Gastrocnemius medialis (tissue), 4 donors: ENCODE measurements around the gene PBOV1. TPM values are rescaled to one million over a fixed set of nuclear protein-coding genes. Genes with fewer than 3 reads are reported as not detected.

Experiments
- ATAC-seq, 2 donors: fragments of 150-250 bp; one replicate each; pipeline ENCODE4 v1.9.1; 2016
- DNase-seq, 2 donors: peaks; one replicate each; pipeline ENCODE4 v3.0.0-alpha.2; 2019
- H3K27ac ChIP-seq, 4 donors: fragments of 200-600 bp; sonication (generic); 1 replicate in 1 of 4; 2 replicates in 3 of 4; pipeline ENCODE4 v1.5.1; 2016 to 2018; ENCODE audit warnings: mild to moderate bottlenecking in 2 of 4, moderate library complexity in 1 of 4
- H3K27me3 ChIP-seq, 3 donors: fragments of 200-600 bp; sonication (generic) in 2 of 3; 1 replicate in 1 of 3; 2 replicates in 2 of 3; pipeline versions ENCODE4 v1.5.1 to v1.6.0; 2016 to 2019; ENCODE audit warnings: mild to moderate bottlenecking in 1 of 3, moderate library complexity in 1 of 3
- H3K36me3 ChIP-seq, 2 donors: fragments of 200-600 bp; sonication (generic) in 1 of 2; one replicate each; pipeline ENCODE4 v1.5.1; 2017 to 2018
- H3K4me1 ChIP-seq, 2 donors: fragments of 200-600 bp; sonication (generic) in 1 of 2; one replicate each; pipeline ENCODE4 v1.5.1; 2016 to 2017; ENCODE audit warnings: mild to moderate bottlenecking in 2 of 2
- H3K4me3 ChIP-seq, 4 donors: fragments of 200-600 bp; sonication (generic) in 3 of 4; 1 replicate in 1 of 4; 2 replicates in 3 of 4; pipeline ENCODE4 v1.5.1; 2016 to 2019; ENCODE audit warnings: mild to moderate bottlenecking in 2 of 4
- H3K9me3 ChIP-seq, 3 donors: fragments of 200-600 bp; sonication (generic) in 2 of 3; 1 replicate in 1 of 3; 2 replicates in 2 of 3; pipeline ENCODE4 v1.5.1; 2016 to 2019
- POLR2A ChIP-seq, 2 donors: fragments of 450-650 bp; IDR thresholded peaks; one replicate each; pipeline ENCODE4 v1.6.1; 2017; ENCODE audit warnings: antibody characterized with exemption in 2 of 2, mild to moderate bottlenecking in 2 of 2, moderate library complexity in 2 of 2
- in situ Hi-C, 4 donors: fragments of 200-750 bp; cut with MboI; loops; one replicate each; pipeline versions ENCODE4 v1.15.0 to v1.8.0; 2017; ENCODE audit warnings: low sequenced_read_pairs in 4 of 4
- intact Hi-C: fragments of 100-400 bp; cut with DNase I; formaldehyde crosslinking; loops from one replicate; pipeline ENCODE4 v1.15.1; 2023; ENCODE audit warnings: low total_unique reads
- total RNA-seq, 4 donors: library from RNA; depleted of rRNA; stranded (reverse); fragments of >200 nt; gene quantifications; one replicate each; pipeline versions ENCODE4 v1.1.0 to v1.2.3, GENCODE V29; 2016
- TF ChIP-seq, protein P1 (sequence below), 5 experiments: fragments of 450-650 bp in 3 of 5; fragments of 200-600 bp in 2 of 5; sonication (generic) in 2 of 5; IDR thresholded peaks in 4 of 5; conservative IDR thresholded peaks in 1 of 5; 1 replicate in 4 of 5; 2 replicates in 1 of 5; pipeline ENCODE4 v1.5.1; 2016 to 2019; ENCODE audit warnings: antibody characterized with exemption in 5 of 5, mild to moderate bottlenecking in 3 of 5, moderate library complexity in 3 of 5

The PBOV1 gene
- total RNA-seq, 4 donors from 2014 or later, result not detected

DNA sequence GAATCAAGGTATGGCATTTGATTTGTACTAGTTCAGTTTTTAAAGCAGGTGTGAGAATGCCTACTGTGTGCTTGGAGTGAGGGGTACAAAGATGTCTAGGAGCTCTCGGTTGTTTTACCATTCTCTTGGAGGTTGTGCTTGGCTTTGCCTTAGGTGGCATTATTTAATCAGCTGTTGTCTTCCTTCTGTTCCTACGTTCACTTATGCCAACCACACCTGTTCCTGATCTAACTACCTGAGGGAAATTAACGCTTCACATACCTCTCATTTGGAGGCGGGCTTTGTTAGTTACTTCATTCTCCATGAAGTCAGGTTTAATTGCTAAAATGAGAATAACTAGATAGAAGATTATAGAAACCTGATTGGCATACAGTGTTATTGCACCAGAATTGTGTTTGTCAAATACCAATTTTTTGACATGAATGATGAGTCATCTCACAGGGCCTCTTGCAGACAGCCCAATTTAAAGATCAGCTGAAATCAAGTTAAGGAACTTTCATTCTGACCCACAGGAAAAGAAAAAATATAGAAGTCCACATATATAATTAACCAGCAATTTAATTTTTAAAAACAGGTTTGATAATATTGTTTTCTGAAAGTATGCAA, 24.8 kb upstream of the PBOV1 start:
- TF ChIP-seq, protein P1, sequence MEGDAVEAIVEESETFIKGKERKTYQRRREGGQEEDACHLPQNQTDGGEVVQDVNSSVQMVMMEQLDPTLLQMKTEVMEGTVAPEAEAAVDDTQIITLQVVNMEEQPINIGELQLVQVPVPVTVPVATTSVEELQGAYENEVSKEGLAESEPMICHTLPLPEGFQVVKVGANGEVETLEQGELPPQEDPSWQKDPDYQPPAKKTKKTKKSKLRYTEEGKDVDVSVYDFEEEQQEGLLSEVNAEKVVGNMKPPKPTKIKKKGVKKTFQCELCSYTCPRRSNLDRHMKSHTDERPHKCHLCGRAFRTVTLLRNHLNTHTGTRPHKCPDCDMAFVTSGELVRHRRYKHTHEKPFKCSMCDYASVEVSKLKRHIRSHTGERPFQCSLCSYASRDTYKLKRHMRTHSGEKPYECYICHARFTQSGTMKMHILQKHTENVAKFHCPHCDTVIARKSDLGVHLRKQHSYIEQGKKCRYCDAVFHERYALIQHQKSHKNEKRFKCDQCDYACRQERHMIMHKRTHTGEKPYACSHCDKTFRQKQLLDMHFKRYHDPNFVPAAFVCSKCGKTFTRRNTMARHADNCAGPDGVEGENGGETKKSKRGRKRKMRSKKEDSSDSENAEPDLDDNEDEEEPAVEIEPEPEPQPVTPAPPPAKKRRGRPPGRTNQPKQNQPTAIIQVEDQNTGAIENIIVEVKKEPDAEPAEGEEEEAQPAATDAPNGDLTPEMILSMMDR (IDR thresholded peaks at IDR 0.05 in 4 of 5, conservative IDR thresholded peaks at IDR 0.05 in 1 of 5), result no peak
- TF ChIP-seq POLR2A (IDR thresholded peaks at IDR 0.05), result no peak
- Histone ChIP-seq H3K4me1 (no peaks in the 10 kb centered on the region), H3K27me3 (no peaks in the 10 kb centered on the region), H3K36me3 (no peaks in the 10 kb centered on the region), H3K4me3 (no peak overlapping the region), H3K9me3 (no peaks in the 10 kb centered on the region), H3K27ac (no peak overlapping the region)
- intact Hi-C loops, result no loop called here
- ATAC-seq (no peak), DNase-seq (no peak)
- in situ Hi-C loops, result no loop called here

DNA sequence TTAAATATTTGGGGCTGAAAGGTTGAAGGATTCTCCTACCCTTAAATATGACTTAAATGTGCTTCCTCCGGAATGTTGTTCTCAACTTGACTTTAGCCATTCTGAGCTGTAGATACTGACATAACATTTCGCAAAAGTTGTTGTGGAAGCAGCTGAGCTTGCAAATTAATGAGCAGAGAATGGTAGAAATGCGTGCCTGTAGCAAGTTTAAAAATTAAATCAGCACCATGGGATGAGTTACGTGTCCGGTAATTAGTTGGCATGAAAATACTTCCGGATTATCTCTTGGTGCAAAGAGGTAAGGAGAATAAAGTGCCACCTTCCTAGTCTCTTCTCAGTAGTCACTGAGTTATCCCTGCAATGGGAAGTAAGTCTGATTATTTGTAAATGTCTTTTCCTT, 23.6 kb upstream of the PBOV1 start:
- DNase-seq (no peak), ATAC-seq (no peak)
- no peaks in the 10 kb centered on the region for H3K4me1 ChIP-seq
- H3K4me3 ChIP-seq, result no peak overlapping the region
- intact Hi-C loops (no loop called here), in situ Hi-C loops (no loop called here)
- H3K27me3 ChIP-seq, result no peaks in the 10 kb centered on the region
- no peaks in the 10 kb centered on the region for H3K36me3 ChIP-seq
- no peak overlapping the region for H3K27ac ChIP-seq
- no peaks in the 10 kb centered on the region for H3K9me3 ChIP-seq
- TF ChIP-seq POLR2A (IDR thresholded peaks at IDR 0.05), result no peak
- TF ChIP-seq, protein P1 (IDR thresholded peaks at IDR 0.05 in 4 of 5, conservative IDR thresholded peaks at IDR 0.05 in 1 of 5), result no peak

DNA sequence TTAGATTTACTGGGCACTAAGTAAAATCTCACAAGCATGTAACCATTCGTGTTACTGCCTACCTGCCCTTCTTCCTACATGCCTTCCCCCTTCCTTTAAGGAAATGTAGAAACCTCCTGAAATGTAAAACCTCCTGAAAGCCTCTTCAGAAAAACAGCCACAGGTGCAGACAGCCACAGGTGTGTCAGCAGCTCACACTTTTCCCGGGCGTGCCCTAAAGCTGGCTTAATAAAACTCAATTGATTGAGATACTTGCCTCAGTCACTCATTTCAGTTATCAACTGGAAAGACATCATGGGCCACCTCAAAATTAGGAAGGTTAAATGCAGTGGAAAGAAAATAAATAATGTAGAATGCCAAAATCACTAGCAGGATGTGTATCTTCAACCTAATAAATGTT, 23.1 kb upstream of the PBOV1 start:
- no peak for ATAC-seq
- no peaks in the 10 kb centered on the region for H3K9me3 ChIP-seq
- intact Hi-C loops, result no loop called here

DNA sequence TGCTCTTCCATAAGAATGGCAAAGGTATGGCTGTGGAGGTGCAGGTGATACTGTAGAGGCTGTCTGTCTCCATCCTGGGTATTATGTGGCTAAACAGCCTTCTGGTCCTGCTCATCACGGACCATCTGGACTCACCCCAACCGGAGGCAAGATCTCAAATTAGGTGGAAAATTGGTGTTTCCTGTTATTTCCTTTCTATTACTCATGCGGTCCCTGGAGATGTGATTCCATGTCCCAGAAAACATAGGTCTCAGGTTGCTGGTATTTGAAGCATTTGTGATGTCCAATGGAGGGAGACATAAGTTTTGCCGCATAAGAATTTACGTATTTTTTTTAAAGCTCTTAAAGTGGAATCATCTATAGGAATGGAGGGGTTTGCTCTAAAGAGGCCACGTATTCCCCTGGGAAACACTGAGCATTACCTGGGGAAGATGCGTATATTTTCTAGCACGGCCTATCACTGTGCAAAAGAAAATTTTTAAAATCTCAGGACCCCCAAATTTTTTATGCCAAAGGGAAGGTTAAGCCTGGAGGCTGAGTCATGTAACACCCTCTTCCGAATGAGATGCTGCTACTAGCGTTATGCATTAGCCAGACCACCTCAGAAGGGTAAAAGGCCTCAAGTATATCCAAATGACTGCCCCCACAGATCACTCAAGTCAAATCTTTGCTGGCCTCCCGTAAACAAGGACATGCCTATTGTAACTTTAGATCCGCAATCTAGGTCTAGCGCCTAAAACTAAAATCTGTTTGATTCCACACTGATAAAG, 22.4 kb upstream of the PBOV1 start:
- Histone ChIP-seq H3K4me1 (no peaks in the 10 kb centered on the region), H3K27ac (no peak overlapping the region), H3K36me3 (no peaks in the 10 kb centered on the region), H3K9me3 (no peaks in the 10 kb centered on the region), H3K27me3 (no peaks in the 10 kb centered on the region), H3K4me3 (no peak overlapping the region)
- intact Hi-C loops, result no loop called here
- ATAC-seq (no peak), DNase-seq (no peak)
- in situ Hi-C loops, result no loop called here
- TF ChIP-seq, protein P1 (IDR thresholded peaks at IDR 0.05 in 4 of 5, conservative IDR thresholded peaks at IDR 0.05 in 1 of 5), result no peak
- TF ChIP-seq POLR2A (IDR thresholded peaks at IDR 0.05), result no peak

More for the DNA sequence above, 23.1 kb upstream of the PBOV1 start:
- Histone ChIP-seq H3K27me3 (no peaks in the 10 kb centered on the region), H3K4me1 (no peaks in the 10 kb centered on the region), H3K36me3 (no peaks in the 10 kb centered on the region), H3K4me3 (no peak overlapping the region), H3K27ac (no peak overlapping the region)
- no peak for DNase-seq
- TF ChIP-seq, protein P1 (IDR thresholded peaks at IDR 0.05 in 4 of 5, conservative IDR thresholded peaks at IDR 0.05 in 1 of 5), result no peak
- no peak for TF ChIP-seq POLR2A (IDR thresholded peaks at IDR 0.05)
- in situ Hi-C loops, result no loop called here
